ENCODE results near the gene TMEM214.

Gene TMEM214

DNA sequence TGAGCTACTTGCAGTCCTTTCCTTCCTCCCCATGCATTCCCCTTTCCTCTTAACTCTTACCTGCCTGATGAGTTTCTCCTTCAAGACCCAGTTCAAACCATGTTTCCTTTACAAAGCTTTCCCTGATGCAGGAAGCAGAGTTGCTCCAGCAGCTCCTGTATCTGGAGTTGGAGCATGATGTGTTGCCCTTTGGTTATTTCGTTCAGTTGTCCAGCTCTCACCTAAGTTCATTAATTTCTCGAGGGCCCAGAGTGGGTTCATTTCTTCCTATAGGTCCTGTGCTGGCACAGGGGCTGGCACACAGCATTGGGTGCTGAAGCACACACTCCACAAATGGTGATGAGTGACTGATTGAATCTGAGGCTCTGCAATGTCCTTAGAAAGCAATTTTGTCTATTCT is 23.0 kb upstream of the TMEM214 start:
- DNase-seq, result no peak

GRCh38 chr2:27010139-27010538 is 22.6 kb upstream of the TMEM214 start:
- DNase-seq, result no peak

GRCh38 chr2:27013738-27014137 is 19.0 kb upstream of the TMEM214 start:
- no peak for DNase-seq

DNA sequence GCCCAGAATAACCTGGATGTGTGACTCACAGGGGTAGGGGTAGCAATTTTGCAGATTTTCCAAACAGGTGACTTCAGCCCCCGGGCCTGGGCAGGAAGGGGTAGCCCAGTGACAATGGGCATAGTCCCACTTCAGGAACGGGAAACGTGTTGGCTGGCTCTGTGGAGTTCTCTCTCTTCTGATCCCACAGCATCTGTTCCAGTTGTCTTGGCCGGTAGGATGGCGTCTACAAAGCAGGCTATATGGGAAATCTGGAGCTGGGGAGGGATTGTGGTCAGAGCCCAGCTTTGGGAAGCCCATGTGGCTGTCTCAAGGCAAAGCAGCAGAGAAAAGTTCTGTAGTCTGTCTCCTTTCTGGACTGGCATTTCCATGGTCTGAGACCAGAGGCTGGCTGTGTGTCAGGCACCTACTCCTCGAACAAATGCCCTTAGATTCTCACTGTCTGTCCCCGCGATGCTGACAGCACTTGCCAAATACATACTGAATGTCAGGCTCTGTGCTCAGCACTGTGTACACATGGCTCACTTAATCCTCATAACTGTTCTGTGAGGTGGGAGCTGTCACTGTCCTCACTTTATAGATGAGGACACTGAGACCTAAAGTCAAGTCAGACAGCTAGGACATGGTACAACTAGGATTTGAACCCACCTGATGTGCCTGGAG is 17.9 kb upstream of the TMEM214 start:
- DNase-seq, result no peak

DNA sequence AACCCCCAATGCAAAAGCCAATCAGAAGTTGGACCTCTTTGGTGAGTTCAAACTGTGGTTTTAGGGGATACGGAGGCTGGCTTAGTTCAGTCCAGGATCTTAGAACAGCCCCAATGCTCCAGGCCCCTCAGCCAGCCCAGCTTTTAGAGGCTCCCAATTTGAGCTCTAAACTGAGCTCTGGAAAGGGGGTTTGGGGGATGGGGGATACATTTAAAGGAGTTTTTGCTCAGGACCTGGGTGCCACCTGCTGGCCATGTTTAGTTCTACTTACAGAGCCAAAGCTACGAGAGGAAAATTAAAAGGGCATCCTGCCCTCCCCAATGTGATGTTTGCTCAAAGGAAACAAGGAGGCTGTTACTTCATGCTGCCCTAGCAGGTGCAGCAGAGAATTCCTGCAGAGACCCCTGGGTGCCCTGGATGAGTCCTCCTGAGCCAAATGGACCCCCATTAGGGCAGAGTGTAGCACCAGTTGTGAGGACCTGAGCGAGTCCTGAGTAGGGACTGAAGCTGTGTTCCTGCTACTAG is 15.9 kb upstream of the TMEM214 start:
- peak; percentile 65 to 81 (median 76) for DNase-seq

GRCh38 chr2:27018142-27018541 is 14.6 kb upstream of the TMEM214 start:
- no peak for DNase-seq

- no peak for DNase-seq
Observed at GRCh38 chr2:27019459-27019858, 13.3 kb upstream of the TMEM214 start.

DNA sequence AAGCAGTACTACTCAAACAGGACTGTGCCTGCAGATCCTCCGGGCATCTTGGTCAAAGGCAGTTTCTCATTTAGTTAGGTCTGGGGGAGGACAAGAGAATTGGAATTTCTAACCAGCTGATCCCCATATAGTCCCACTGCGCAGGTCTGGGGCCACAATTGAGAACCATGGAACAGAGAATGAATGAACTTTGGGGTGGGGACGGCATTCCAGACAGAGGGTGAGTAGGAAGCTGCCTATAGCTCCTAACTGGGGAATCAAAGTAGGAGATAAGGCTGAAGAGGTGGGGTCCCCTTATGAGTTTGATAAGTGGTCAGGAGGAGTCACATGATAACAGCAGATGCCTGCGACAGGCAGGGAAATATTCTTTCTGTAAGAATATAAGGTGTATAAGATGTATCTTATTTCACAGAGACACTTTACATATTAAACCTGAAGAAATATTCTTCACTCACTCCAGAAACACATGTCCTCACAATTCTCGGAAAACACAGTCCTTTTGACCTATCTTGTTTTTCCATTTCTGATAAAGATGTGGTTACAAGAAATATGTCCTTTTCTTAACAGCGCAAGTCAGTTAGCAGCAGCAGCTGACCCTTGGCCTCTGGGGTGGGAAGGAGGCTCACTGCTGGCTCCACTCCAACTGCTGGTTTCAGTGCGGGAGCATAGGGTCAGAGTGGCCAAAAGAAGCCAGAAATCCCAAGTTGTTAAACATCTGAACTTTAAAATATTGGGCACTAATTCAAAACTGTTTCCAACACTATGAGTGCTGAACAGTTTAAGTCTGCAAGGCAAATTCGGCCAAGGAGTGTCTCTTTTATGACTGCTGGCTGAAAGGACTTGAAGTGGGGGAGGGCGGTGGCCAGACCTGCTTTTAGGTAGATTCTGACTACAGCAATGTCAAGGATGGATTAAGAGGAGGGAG is 12.6 kb upstream of the TMEM214 start:
- no peak for DNase-seq

GRCh38 chr2:27021253-27022049 is 11.3 kb upstream of the TMEM214 start:
- DNase-seq, result no peak

DNA sequence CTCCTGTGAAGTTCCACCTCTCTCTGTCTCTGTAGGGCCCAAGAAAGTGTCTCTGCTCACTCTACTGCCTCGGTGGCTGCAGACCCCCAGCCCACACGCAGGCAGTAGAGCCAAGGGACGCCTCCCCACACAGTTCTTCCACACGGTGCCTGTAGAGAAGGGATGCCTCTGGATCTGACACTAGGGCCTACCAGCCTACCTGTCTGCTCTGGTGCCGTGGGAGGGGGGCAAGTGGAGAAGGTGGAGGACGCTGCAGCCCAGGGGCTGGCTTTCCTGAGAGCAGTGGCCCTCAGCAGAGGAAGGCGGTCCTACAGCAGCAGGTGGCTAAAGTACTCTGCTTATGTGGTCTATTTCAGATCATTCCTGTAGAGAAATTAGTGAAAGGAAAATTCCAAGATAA is 9.0 kb upstream of the TMEM214 start:
- no peak for DNase-seq

DNA sequence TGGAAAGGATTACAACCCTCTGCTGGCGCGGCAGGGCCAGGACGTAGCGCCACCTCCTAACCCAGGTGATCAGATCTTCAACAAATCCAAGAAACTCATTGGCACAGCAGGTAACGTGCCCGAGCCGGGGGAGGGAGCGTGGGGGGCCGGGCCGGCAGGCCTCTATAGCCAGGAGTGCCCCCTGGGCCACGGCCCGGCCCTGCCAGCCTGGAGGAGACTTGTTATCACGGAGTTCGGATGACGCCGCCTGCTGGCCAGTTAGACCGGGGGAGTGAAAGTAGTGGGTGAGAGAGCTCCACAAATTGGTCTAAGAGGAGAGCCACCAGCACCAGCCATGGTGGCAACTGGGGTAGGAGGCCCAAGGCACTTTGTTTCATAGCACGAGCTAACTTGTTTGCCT is 8.6 kb upstream of the TMEM214 start:
- DNase-seq, result no peak

DNA sequence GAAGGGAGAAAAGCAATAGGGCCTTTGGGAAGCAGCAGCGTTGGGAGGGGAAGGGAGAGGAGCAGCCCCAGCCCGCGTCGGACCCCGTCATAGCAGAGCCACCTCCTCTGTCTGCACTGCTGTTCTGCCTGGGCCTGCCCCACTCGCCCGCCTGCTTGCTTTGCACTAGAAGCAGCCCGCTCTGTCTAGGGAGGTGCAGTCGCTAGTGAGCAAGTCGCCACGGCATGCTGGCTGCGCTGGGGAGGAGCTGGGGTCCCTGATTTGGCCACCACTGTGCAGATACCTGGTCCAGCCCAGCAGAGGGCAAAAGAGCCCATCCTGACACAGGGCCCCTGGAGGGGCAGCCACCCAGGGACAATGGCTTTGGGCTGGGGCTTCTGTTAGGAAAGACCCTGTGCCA is 8.0 kb upstream of the TMEM214 start:
- no peak for DNase-seq

- DNase-seq, result no peak
Observed at GRCh38 chr2:27025281-27025800, 7.4 kb upstream of the TMEM214 start.

DNA sequence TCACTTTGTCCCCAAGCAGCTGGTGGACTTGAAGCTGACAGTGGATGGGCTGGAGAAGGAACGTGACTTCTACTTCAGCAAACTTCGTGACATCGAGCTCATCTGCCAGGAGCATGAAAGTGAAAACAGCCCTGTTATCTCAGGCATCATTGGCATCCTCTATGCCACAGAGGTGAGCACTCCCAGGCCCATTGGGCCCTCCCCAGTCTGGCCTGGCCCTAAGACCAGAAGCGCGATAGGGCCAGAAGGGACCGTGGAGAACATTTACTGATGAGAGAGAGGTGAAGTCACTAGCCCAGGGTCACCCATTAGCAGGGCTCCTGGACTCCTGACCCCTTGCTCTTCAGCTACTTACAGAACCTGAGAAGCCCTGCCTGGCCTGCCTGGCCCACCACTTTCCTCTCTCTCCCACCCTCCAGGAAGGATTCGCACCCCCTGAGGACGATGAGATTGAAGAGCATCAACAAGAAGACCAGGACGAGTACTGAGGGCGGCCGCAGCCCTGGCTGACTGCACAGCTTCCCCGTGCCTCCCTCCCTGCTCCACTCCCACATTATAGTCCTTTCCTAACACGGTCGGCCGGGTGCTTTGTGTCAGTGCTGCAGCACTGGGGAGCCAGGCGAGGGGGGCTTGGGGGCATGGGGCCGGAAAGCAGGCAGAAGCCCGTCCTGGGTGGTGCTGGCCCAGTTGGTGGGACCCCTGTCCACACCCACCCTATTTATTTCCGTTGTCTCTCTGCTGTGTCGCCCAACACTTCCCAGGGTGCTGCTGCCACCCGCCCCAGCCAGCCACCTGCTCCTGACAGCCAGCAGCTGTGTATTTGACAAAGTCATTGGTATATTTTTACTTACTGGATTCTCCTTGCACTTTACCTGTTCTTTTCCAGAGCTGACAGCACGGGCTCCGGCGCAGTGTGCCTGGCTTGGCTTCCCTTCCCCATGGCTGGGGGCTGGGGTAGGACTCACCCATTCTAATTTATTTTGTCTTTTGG is 6.6 kb upstream of the TMEM214 start:
- no peak for DNase-seq

DNA sequence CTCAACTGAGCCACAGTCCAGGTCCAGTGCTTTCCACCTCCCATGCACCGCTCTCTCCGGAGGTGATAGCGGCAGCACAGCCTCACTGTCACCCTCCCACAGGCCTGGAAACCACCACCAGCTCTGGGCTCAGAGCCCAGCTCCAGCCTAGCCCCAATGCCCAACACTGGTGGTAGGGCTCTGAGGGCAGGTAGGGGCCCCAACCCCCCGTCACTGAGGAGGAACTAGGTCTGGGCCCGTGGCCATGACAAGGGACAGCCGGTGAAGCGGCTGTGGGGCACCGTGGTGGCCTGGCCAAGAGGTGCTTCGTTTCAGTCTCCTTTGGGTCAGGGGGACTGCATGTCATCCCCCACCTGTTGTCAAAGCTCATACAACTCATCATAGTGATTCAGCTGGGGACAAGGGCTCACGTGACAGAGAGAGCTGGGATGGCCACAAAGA is 5.5 kb upstream of the TMEM214 start:
- no peak for DNase-seq

GRCh38 chr2:27029051-27029450 is 3.7 kb upstream of the TMEM214 start:
- DNase-seq, result no peak

GRCh38 chr2:27033253-27033852 is 588 bp downstream of the TMEM214 start:
- DNase-seq, result no peak

GRCh38 chr2:27038012-27038411 is 5.2 kb downstream of the TMEM214 start:
- DNase-seq, result no peak

GRCh38 chr2:27038631-27039339 is 6.0 kb downstream of the TMEM214 start:
- DNase-seq, result no peak

DNA sequence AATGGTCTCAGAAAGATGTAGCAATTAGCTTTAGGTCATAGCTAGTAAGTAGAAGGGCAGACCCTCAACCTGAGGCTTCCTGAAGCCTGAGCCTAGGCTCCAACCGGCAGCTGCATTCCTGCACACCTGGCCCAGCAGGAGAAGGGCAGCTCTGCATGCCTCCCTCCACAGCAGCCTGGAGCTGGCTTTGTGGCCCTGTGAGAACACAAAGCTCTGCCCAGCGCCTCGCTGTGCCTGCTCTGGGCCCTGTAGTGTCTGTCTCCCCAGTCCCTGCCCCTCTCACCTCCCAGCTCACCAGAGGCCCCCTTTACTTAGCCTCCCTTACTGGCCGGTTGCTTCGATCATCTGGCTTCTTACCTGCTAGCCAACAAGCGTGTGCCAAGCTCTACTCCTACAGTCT is 6.7 kb downstream of the TMEM214 start:
- no peak for DNase-seq

Data from suppressor macrophage (primary cell).